Hair follicular keratinocyte (primary cell): ENCODE results near the gene SNRNP48. TPM values are rescaled to one million over a fixed set of nuclear protein-coding genes. Genes with fewer than 3 reads are reported as not detected.

Source experiments
- total RNA-seq: library from RNA; depleted of rRNA; stranded (reverse); fragments of >200 nt; gene quantifications from 2 replicates; pipeline ENCODE4 v1.2.3, GENCODE V29; 2015

The SNRNP48 gene, protein sequence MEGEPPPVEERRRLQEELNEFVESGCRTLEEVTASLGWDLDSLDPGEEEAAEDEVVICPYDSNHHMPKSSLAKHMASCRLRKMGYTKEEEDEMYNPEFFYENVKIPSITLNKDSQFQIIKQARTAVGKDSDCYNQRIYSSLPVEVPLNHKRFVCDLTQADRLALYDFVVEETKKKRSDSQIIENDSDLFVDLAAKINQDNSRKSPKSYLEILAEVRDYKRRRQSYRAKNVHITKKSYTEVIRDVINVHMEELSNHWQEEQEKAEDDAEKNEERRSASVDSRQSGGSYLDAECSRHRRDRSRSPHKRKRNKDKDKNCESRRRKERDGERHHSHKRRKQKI
- 6.3 and 7.5 TPM in 2 replicates for total RNA-seq

GRCh38 chr6:7589949-7590917, at the start of gene SNRNP48:
Gene SNRNP48, plus strand, starts transcription at chr6:7590198. Its CDS starts 60 bp downstream, at chr6:7590258.

GRCh38 chr6:7541175-7542064, 48.6 kb upstream of the SNRNP48 start, which contains the start of gene DSP:
Gene DSP, plus strand, starts transcription at chr6:7541671. Its CDS starts 245 bp downstream, at chr6:7541916.

Other genes with a start within 250 kb of the SNRNP48 start
- gene CAGE1, start 200.5 kb upstream of the SNRNP48 start, total RNA-seq, result 0.27 TPM in 1 of 2 replicates, not detected in the other
- gene RIOK1, start 200.4 kb upstream of the SNRNP48 start, total RNA-seq, result 9.8 and 16.9 TPM in 2 replicates
- gene DSP, start 48.5 kb upstream of the SNRNP48 start, total RNA-seq, result 168 and 255 TPM in 2 replicates
- 0.04 TPM in 1 of 2 replicates, not detected in the other for gene BMP6, start 135.9 kb downstream of the SNRNP48 start, total RNA-seq